ENCODE data around the gene TGFB1. TPM values are rescaled to one million over a fixed set of nuclear protein-coding genes. Genes with fewer than 3 reads are reported as not detected.

The TGFB1 gene
- total and polyA plus RNA-seq, 9 of the 15 experiments (the other 6 are each of a cell fraction or from before 2014, with no cell fraction given): 0.24 to 159 (median 17.2) TPM

- peak; percentile 67; the same call in 1 of the 2 replicates for TF ChIP-seq ZNF592 (IDR thresholded peaks at IDR 0.05)
- TF ChIP-seq SIN3B (IDR thresholded peaks at IDR 0.05; ENCODE audit: low read depth): 0 out of 2 replicates have a peak, but pooled peaks have one; percentile 57
- TF ChIP-seq NFIC (IDR thresholded peaks at IDR 0.05): peak; percentile 30
- peak; percentile 74; the same call in 1 of the 2 replicates for TF ChIP-seq CGGBP1 (CRISPR knock-in tag; IDR thresholded peaks at IDR 0.05)
- TF ChIP-seq ZBTB1 (CRISPR knock-in tag; IDR thresholded peaks at IDR 0.05; ENCODE audit: borderline replicate concordance, low read depth): peak; percentile 94
- TF ChIP-seq SUPT5H (IDR thresholded peaks at IDR 0.05): 0 out of 2 replicates have a peak, but pooled peaks have one; percentile 39
- no peak for TF ChIP-seq PHB2 (IDR thresholded peaks at IDR 0.05; ENCODE audit: low read depth)
- peak; percentile 92 for TF ChIP-seq SP1 (CRISPR knock-in tag; IDR thresholded peaks at IDR 0.05)
- no peak for TF ChIP-seq MED1 (CRISPR knock-in tag; IDR thresholded peaks at IDR 0.05; ENCODE audit: borderline replicate concordance)
- no peak for TF ChIP-seq NR2C2 (CRISPR knock-in tag; IDR thresholded peaks at IDR 0.05)
- TF ChIP-seq NR2C2 (tag; IDR thresholded peaks at IDR 0.05): peak; percentile 50; the same call in 1 of the 2 replicates
- no peak for TF ChIP-seq ZNF282 (CRISPR knock-in tag; IDR thresholded peaks at IDR 0.05)
- 0 out of 2 replicates have a peak, but pooled peaks have one; percentile 74 for TF ChIP-seq SRSF1 (IDR thresholded peaks at IDR 0.05; ENCODE audit: low read depth, low read length)
- peak; percentile 58; the same call in 1 of the 2 replicates for TF ChIP-seq GABPA (tag; conservative IDR thresholded peaks at IDR 0.05; ENCODE audit: low read depth)
- 0 out of 2 replicates have a peak, but pooled peaks have one; percentile 23 for TF ChIP-seq EP300 (IDR thresholded peaks at IDR 0.05; ENCODE audit: low read length)
- TF ChIP-seq ZBTB26 (CRISPR knock-in tag; IDR thresholded peaks at IDR 0.05): 0 out of 2 replicates have a peak, but pooled peaks have one; percentile 54
- peak; percentile 51 for TF ChIP-seq TBP (optimal IDR thresholded peaks at IDR 0.05; ENCODE audit: low read depth, low read length)
- TF ChIP-seq MCM7 (IDR thresholded peaks at IDR 0.05): no peak
- TF ChIP-seq NONO (IDR thresholded peaks at IDR 0.05; ENCODE audit: low read depth in 2 of 2, low read length in 1 of 2): peak; percentile 83 to 96
- TF ChIP-seq FUS (optimal IDR thresholded peaks at IDR 0.05; ENCODE audit: low read depth, low read length): peak; percentile 41
- TF ChIP-seq HMGN3 (IDR thresholded peaks at IDR 0.05; ENCODE audit: borderline replicate concordance, extremely low read depth, insufficient read length, low read depth, low read length): peak; percentile 82
- TF ChIP-seq RNF2 (IDR thresholded peaks at IDR 0.05): peak; percentile 42; the same call in 1 of the 2 replicates
Measured at GRCh38 chr19:41353466-41354342, at the start of gene TGFB1 (continued).
